Left forelimb (tissue), 1 donor: ENCODE data around the gene RPRD1A.
"Not testable (repeated sequence)": the region's sequence is repeated elsewhere in the genome, so short reads cannot be mapped to it uniquely, and the experiment has no call there.

Experiments used
- DNase-seq: peaks from one replicate; pipeline ENCODE4 v3.0.0-alpha.2; 2018; ENCODE audit warnings: low spot score

RPRD1A gene

GRCh38 chr18:35967866-35968265 is 99.5 kb downstream of the RPRD1A start:
- not testable (repeated sequence) for DNase-seq

DNA sequence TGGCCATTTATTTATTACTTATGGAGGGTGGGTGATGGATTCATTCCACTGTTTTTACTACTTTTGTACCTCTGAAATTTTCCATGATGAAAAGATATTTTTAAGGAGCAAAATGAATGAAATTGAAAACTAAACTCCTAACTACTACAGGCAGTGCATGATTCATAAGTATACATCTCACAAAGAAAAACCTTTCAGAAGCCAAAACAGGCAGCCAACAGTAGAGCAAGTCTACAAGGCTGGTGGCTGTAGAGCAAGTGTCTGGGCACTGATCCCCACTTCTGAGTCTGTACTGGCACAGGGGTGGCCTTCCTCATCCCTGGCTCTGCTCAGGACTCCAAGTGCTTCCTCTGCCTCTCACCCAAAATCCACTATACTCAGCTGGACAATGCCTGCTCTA is 103.0 kb downstream of the RPRD1A start:
- no peak for DNase-seq

DNA sequence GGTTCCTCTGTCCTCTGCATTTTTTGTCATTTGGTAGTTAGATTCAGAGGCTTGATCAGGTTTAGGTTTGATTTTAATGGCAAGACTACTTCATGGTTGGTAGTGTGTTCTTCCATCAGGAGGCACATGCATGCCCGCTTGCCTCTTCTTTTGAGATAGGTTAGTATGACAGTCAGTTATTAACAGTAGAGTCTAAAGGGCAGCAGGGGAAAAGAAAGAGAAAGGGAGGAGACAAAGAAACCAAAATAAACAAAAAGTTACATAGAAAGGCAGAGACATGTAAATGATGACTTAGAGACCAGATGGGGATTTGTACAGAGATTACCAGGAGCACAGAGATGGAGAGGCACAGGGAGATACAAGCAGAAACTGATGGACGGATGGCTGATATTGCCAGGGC is 105.0 kb downstream of the RPRD1A start:
- DNase-seq, result no peak

- DNase-seq, result no peak
Measured at GRCh38 chr18:35956226-35956625, 111.1 kb downstream of the RPRD1A start.

DNA sequence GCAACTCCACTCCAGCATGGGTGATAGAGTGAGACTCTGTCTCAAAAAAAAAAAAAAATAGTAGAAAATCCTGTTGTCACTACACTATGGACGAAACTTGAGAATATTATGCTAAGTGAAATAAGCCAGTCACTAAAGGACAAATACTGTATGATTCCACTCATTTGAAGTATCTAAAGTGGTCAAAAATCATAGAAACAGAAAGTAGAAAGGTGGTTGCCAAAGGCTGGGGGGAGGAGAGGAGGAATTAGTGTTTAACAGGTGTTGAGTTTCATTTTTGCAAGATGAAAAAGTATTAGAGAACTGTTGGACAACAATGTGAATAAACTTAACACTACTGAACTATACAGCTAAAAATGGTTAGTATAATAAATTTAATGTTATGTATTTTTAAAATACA is 113.7 kb downstream of the RPRD1A start:
- DNase-seq, result no peak

- DNase-seq, result no peak
Measured at GRCh38 chr18:35950628-35950982, 116.8 kb downstream of the RPRD1A start.

GRCh38 chr18:35949903-35950627 is 117.3 kb downstream of the RPRD1A start:
- peak; percentile 76 for DNase-seq

GRCh38 chr18:35949090-35949489 is 118.3 kb downstream of the RPRD1A start:
- no peak for DNase-seq

DNA sequence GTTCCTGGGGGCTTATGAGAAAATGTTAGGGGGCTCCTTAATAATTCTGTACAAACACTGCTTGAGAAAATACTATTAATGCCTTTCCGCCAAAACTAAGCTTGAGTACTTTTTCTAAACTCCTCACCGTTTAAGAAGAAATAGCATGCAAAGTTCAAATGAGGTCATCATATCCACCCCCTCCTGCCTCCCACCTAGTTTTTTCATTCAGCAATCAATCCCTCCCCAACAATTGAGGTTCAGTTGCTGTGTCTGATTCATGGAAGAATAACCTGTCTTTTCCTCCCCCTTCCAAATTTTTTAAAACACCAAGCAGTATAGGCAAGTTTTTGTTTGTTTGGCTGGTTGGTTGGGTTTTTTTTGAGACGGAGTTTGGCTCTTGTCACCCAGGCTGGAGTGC is 119.3 kb downstream of the RPRD1A start:
- DNase-seq, result no peak

DNA sequence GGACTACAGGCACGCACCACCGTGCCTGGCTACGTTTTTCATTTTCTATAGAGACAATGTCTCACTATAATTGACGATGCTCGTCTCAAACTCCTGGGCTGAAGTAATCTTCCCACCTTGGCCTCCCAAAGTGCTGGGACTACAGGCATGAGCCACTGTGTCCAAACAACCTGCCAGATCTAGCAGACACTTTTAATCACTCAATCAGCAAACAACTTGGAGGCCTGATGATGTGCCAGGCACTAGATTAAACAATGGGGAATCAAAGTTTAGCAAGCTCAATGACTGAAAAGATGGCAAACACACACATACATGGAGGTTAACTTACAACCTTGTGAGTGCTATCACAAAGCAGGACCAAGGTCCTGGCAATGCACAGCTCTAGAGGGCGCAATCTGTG is 124.7 kb downstream of the RPRD1A start:
- DNase-seq, result no peak

- no peak for DNase-seq
Measured at GRCh38 chr18:35942133-35942532, 125.2 kb downstream of the RPRD1A start.

GRCh38 chr18:35941299-35941698 is 126.1 kb downstream of the RPRD1A start:
- no peak for DNase-seq
